ENCODE results near the gene ATP2B2.
"Not testable (repeated sequence)": the region's sequence is repeated elsewhere in the genome, so short reads cannot be mapped to it uniquely, and the experiment has no call there.

ATP2B2 gene

GRCh38 chr3:10546820-10547263 is 41.5 kb upstream of the ATP2B2 start:
- no peaks in the 10 kb centered on the region for H3K4me1 ChIP-seq (ENCODE audit: insufficient read depth, low read length, poor library complexity, severe bottlenecking)
- TF ChIP-seq CTCF (conservative IDR thresholded peaks at IDR 0.05; ENCODE audit: low read length) (no peak), EZH2phosphoT487 (IDR thresholded peaks at IDR 0.05; ENCODE audit: borderline replicate concordance) (no peak)
- H3F3A ChIP-seq (ENCODE audit: low read depth), result no peaks in the 10 kb centered on the region
- H3K9me2 ChIP-seq (replicated peaks; ENCODE audit: low read depth, low read length), result no peaks in the 10 kb centered on the region
- H3K9me3 ChIP-seq (ENCODE audit: insufficient read depth, low read depth, low read length), result no peaks in the 10 kb centered on the region
- H3K79me2 ChIP-seq (ENCODE audit: insufficient read depth, low read length), result no peaks in the 10 kb centered on the region
- H3K4me3 ChIP-seq (ENCODE audit: low read length, poor library complexity, severe bottlenecking), result no peak overlapping the region
- H3K27me3 ChIP-seq (ENCODE audit: insufficient read depth, low read length, poor library complexity, severe bottlenecking), result no peaks in the 10 kb centered on the region
- H3K9ac ChIP-seq (ENCODE audit: low read depth, low read length, poor library complexity, severe bottlenecking), result no peak overlapping the region
- H3K4me2 ChIP-seq (ENCODE audit: low read depth, low read length, poor library complexity, severe bottlenecking), result no peak overlapping the region
- no peak overlapping the region for H2AFZ ChIP-seq (ENCODE audit: low read length)
- H4K20me1 ChIP-seq (ENCODE audit: insufficient read depth, low read length, poor library complexity, severe bottlenecking), result no peaks in the 10 kb centered on the region
- H3K36me3 ChIP-seq (ENCODE audit: insufficient read depth, low read length), result no peaks in the 10 kb centered on the region

DNA sequence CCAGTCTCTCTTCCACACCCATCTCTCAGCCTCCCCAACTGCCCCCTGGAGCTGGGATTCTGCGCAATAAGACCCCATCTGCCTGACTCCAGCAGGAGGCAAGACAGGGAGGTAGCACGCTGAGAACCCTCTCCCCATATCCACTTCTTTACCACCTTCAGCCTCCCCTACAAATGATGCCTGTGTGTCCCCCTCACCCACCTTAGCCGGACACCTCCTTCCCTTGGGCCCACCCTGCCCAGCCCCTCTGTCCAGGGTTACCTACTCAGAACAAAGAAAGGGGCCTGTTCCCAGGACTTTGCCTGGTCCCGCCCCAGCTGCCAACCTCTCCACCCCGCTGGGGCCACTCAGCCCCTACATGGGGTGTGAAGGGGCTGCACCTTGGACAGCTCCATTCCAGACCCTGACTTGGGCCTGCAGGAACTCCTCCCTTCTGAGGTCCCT is 40.8 kb upstream of the ATP2B2 start:
- Histone ChIP-seq H3F3A (ENCODE audit: low read depth) (no peaks in the 10 kb centered on the region), H2AFZ (ENCODE audit: low read length) (no peak overlapping the region), H3K4me3 (ENCODE audit: low read length, poor library complexity, severe bottlenecking) (no peak overlapping the region), H3K9ac (ENCODE audit: low read depth, low read length, poor library complexity, severe bottlenecking) (no peak overlapping the region), H3K4me2 (ENCODE audit: low read depth, low read length, poor library complexity, severe bottlenecking) (no peak overlapping the region), H3K9me3 (ENCODE audit: insufficient read depth, low read depth, low read length) (no peaks in the 10 kb centered on the region), H3K79me2 (ENCODE audit: insufficient read depth, low read length) (no peaks in the 10 kb centered on the region), H3K4me1 (ENCODE audit: insufficient read depth, low read length, poor library complexity, severe bottlenecking) (no peaks in the 10 kb centered on the region), H3K27me3 (ENCODE audit: insufficient read depth, low read length, poor library complexity, severe bottlenecking) (no peaks in the 10 kb centered on the region), H4K20me1 (ENCODE audit: insufficient read depth, low read length, poor library complexity, severe bottlenecking) (no peaks in the 10 kb centered on the region), H3K36me3 (ENCODE audit: insufficient read depth, low read length) (no peaks in the 10 kb centered on the region), H3K9me2 (replicated peaks; ENCODE audit: low read depth, low read length) (no peaks in the 10 kb centered on the region)
- no peak for TF ChIP-seq CTCF (conservative IDR thresholded peaks at IDR 0.05; ENCODE audit: low read length)
- no peak for TF ChIP-seq EZH2phosphoT487 (IDR thresholded peaks at IDR 0.05; ENCODE audit: borderline replicate concordance)

DNA sequence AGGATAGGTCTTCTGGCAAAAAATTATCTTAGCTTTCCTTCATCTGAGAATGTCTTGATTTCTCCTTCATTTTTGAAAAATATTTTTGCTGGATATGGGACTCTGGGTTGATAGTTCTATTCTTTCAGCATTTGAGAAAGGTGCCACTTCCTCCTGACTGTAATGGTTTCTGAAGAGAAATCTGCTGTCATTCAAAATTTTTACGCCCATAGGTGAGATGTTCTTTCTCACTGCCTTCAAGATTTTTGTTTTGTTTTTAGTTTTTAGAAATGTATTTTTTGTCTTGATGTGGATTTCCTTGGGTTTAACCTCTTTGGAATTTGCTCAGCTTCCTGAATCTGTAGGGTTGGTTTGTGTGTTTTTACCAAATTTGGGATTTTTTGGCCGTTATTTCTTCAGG is 37.1 kb upstream of the ATP2B2 start:
- no peak overlapping the region for H3K9ac ChIP-seq (ENCODE audit: low read depth, low read length, poor library complexity, severe bottlenecking)
- H3F3A ChIP-seq (ENCODE audit: low read depth), result no peaks in the 10 kb centered on the region
- H2AFZ ChIP-seq (ENCODE audit: low read length), result no peak overlapping the region
- no peaks in the 10 kb centered on the region for H3K36me3 ChIP-seq (ENCODE audit: insufficient read depth, low read length)
- H4K20me1 ChIP-seq (ENCODE audit: insufficient read depth, low read length, poor library complexity, severe bottlenecking), result no peaks in the 10 kb centered on the region
- no peaks in the 10 kb centered on the region for H3K27me3 ChIP-seq (ENCODE audit: insufficient read depth, low read length, poor library complexity, severe bottlenecking)
- H3K79me2 ChIP-seq (ENCODE audit: insufficient read depth, low read length), result no peaks in the 10 kb centered on the region
- H3K9me3 ChIP-seq (ENCODE audit: insufficient read depth, low read depth, low read length), result no peaks in the 10 kb centered on the region
- H3K4me1 ChIP-seq (ENCODE audit: insufficient read depth, low read length, poor library complexity, severe bottlenecking), result no peaks in the 10 kb centered on the region
- H3K9me2 ChIP-seq (replicated peaks; ENCODE audit: low read depth, low read length), result no peaks in the 10 kb centered on the region
- TF ChIP-seq CTCF (conservative IDR thresholded peaks at IDR 0.05; ENCODE audit: low read length) (no peak), EZH2phosphoT487 (IDR thresholded peaks at IDR 0.05; ENCODE audit: borderline replicate concordance) (no peak)
- H3K4me3 ChIP-seq (ENCODE audit: low read length, poor library complexity, severe bottlenecking), result no peak overlapping the region
- no peak overlapping the region for H3K4me2 ChIP-seq (ENCODE audit: low read depth, low read length, poor library complexity, severe bottlenecking)

DNA sequence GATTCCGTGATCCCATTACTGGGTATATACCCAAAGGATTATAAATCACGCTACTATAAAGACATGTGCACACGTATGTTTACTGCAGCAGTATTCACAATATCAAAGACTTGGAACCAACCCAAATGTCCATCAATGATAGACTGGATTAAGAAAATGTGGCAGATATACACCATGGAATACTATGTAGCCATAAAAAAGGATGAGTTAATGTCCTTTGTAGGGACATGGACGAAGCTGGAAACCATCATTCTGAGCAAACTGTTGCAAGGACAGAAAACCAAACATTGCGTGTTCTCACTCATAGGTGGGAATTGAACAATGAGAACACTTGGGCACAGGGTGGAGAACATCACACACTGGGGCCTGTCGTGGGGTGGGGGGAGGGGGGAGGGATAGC is 35.0 kb upstream of the ATP2B2 start:
- not testable (repeated sequence) for H3K4me3 ChIP-seq (ENCODE audit: low read length, poor library complexity, severe bottlenecking); H3K36me3 ChIP-seq (ENCODE audit: insufficient read depth, low read length); H3K4me2 ChIP-seq (ENCODE audit: low read depth, low read length, poor library complexity, severe bottlenecking); H3F3A ChIP-seq (ENCODE audit: low read depth); H3K79me2 ChIP-seq (ENCODE audit: insufficient read depth, low read length); H3K4me1 ChIP-seq (ENCODE audit: insufficient read depth, low read length, poor library complexity, severe bottlenecking); H2AFZ ChIP-seq (ENCODE audit: low read length); H3K9me3 ChIP-seq (ENCODE audit: insufficient read depth, low read depth, low read length); H3K27me3 ChIP-seq (ENCODE audit: insufficient read depth, low read length, poor library complexity, severe bottlenecking); H3K9me2 ChIP-seq (replicated peaks; ENCODE audit: low read depth, low read length); H3K9ac ChIP-seq (ENCODE audit: low read depth, low read length, poor library complexity, severe bottlenecking); H4K20me1 ChIP-seq (ENCODE audit: insufficient read depth, low read length, poor library complexity, severe bottlenecking)

Measured in Loucy (cell line).